CD8-positive, alpha-beta memory T cell (primary cell): ENCODE measurements around the gene MYL3. TPM values are rescaled to one million over a fixed set of nuclear protein-coding genes. Genes with fewer than 3 reads are reported as not detected.
A peak's percentile ranks its signal among the peaks of the same experiment; 100 is the strongest.

Source experiments
- CTCF ChIA-PET: fragments of 350-600 bp; sonication (Branson Sonifier 250); formaldehyde crosslinking; loops from one replicate; lab custom pipeline; 2021; ENCODE audit warnings: antibody characterized with exemption; lab: Charles Lee
- POLR2A ChIA-PET: fragments of 350-600 bp; sonication (Branson Sonifier 250); formaldehyde crosslinking; loops from one replicate; lab custom pipeline; 2021; ENCODE audit warnings: antibody characterized with exemption; lab: Charles Lee
- DNase-seq, 5 donors: peaks; one replicate each; pipeline versions ENCODE4 v3.0.0 to v3.0.0-alpha.2; 2020 to 2022; ENCODE audit warnings: mixed read lengths in 1 of 5
- H3K27ac ChIP-seq: one replicate; pipeline ENCODE4 v1.7.0; 2013; ENCODE audit warnings: low read depth, mild to moderate bottlenecking, low read length, moderate library complexity
- H3K27me3 ChIP-seq: 2 replicates; pipeline ENCODE4 v1.7.0; 2013; ENCODE audit warnings: low read length, mild to moderate bottlenecking; ENCODE audit not compliant: insufficient read depth, poor library complexity, severe bottlenecking
- H3K36me3 ChIP-seq: 2 replicates; pipeline ENCODE4 v1.7.0; 2013; ENCODE audit warnings: mild to moderate bottlenecking, low read length, moderate library complexity; ENCODE audit not compliant: insufficient read depth
- H3K4me1 ChIP-seq: 2 replicates; pipeline ENCODE4 v1.7.0; 2013; ENCODE audit warnings: mild to moderate bottlenecking, low read length, moderate library complexity; ENCODE audit not compliant: insufficient read depth
- H3K4me3 ChIP-seq: 2 replicates; pipeline ENCODE4 v1.7.0; 2013; ENCODE audit warnings: mild to moderate bottlenecking, low read length
- H3K9me3 ChIP-seq: 2 replicates; pipeline ENCODE4 v1.7.0; 2013; ENCODE audit warnings: mild to moderate bottlenecking, low read length
- H3K27ac Mint-ChIP-seq, 8 donors: one replicate each; pipeline ENCODE4 v1.8.0; 2020 to 2021; ENCODE audit warnings: mixed read lengths in 8 of 8, mild to moderate bottlenecking in 6 of 8, inconsistent platforms in 3 of 8, moderate library complexity in 3 of 8
- H3K27me3 Mint-ChIP-seq, 2 donors: one replicate each; pipeline ENCODE4 v1.8.0; 2020 to 2021; ENCODE audit warnings: mixed read lengths in 2 of 2, mild to moderate bottlenecking in 1 of 2, moderate library complexity in 1 of 2
- H3K36me3 Mint-ChIP-seq, 3 donors: one replicate each; pipeline ENCODE4 v1.8.0; 2020 to 2021; ENCODE audit warnings: mixed read lengths in 3 of 3, inconsistent platforms in 1 of 3, mild to moderate bottlenecking in 1 of 3
- H3K4me1 Mint-ChIP-seq, 3 donors: one replicate each; pipeline ENCODE4 v1.8.0; 2020 to 2021; ENCODE audit warnings: mixed read lengths in 3 of 3, inconsistent platforms in 1 of 3, mild to moderate bottlenecking in 1 of 3
- H3K4me3 Mint-ChIP-seq, 7 donors: one replicate each; pipeline ENCODE4 v1.8.0; 2020 to 2021; ENCODE audit warnings: mixed read lengths in 7 of 7, mild to moderate bottlenecking in 6 of 7, moderate library complexity in 4 of 7, inconsistent platforms in 2 of 7
- H3K9me3 Mint-ChIP-seq, 5 donors: one replicate each; pipeline ENCODE4 v1.8.0; 2020 to 2022; ENCODE audit warnings: mixed read lengths in 5 of 5, mild to moderate bottlenecking in 3 of 5, moderate library complexity in 2 of 5, inconsistent platforms in 1 of 5
- polyA plus RNA-seq: library from polyadenylated mRNA; unstranded; fragments of 300-500 nt; fragmentation: Illumina TruSeq; gene quantifications from one replicate; pipeline ENCODE4 v1.2.3, GENCODE V29; 2021
- total RNA-seq, 2 experiments: library from RNA; stranded (reverse); gene quantifications; one replicate each; pipeline ENCODE4 v1.2.3, GENCODE V29; 2021

The MYL3 gene
- total and polyA plus RNA-seq, 3 experiments from 2014 or later = not detected

- POLR2A ChIA-PET = no interaction called here
- DNase-seq = no peak
- H3K4me3 Mint-ChIP-seq = no peak overlapping the region
Measured at GRCh38 chr3:46870651-46871050, 7.4 kb upstream of the MYL3 start.

GRCh38 chr3:46869440-46869839 lies 6.2 kb upstream of the MYL3 start:
- Histone ChIP-seq H3K36me3 (no peaks in the 10 kb centered on the region), H3K4me1 (no peaks in the 10 kb centered on the region), H3K4me3 (no peak overlapping the region), H3K27ac (no peak overlapping the region), H3K9me3 (no peaks in the 10 kb centered on the region), H3K27me3 (no peaks in the 10 kb centered on the region)
- POLR2A ChIA-PET = no interaction called here
- Mint-ChIP-seq H3K4me3 (no peak overlapping the region), H3K9me3 (no peaks in the 10 kb centered on the region), H3K27ac (no peak overlapping the region), H3K4me1 (peaks cover 0 to 2% (median 0%) of the 10 kb centered on the region in 3 donors), H3K36me3 (no peaks in the 10 kb centered on the region), H3K27me3 (peaks cover 5 to 32% of the 10 kb centered on the region in 2 donors)
- CTCF ChIA-PET = interaction anchor here (1.5 kb wide), 1 partner anchor 40 kb away, joined by 4 read pairs; no protein-coding TSS in a partner anchor
- DNase-seq = no peak

More at GRCh38 chr3:46870651-46871050, 7.4 kb upstream of the MYL3 start:
- Histone ChIP-seq H3K36me3 (no peaks in the 10 kb centered on the region), H3K4me3 (no peak overlapping the region), H3K27ac (no peak overlapping the region), H3K9me3 (no peaks in the 10 kb centered on the region), H3K4me1 (no peaks in the 10 kb centered on the region), H3K27me3 (no peaks in the 10 kb centered on the region)
- H3K27me3 Mint-ChIP-seq = peaks cover 5 to 34% of the 10 kb centered on the region in 2 donors
- no peaks in the 10 kb centered on the region for H3K36me3 Mint-ChIP-seq
- CTCF ChIA-PET = interaction anchor here (1.8 kb wide), 1 partner anchor 8 kb away, joined by 5 read pairs; the partner anchor contains the start of gene MYL3
- no peaks in the 10 kb centered on the region for H3K9me3 Mint-ChIP-seq
- H3K4me1 Mint-ChIP-seq = peaks cover 0 to 2% (median 0%) of the 10 kb centered on the region in 3 donors
- no peak overlapping the region for H3K27ac Mint-ChIP-seq

GRCh38 chr3:46868948-46869347 lies 5.7 kb upstream of the MYL3 start:
- H3K4me1 Mint-ChIP-seq = peaks cover 0 to 2% (median 0%) of the 10 kb centered on the region in 3 donors
- H3K27ac ChIP-seq = no peak overlapping the region
- no peaks in the 10 kb centered on the region for H3K27me3 ChIP-seq
- no peaks in the 10 kb centered on the region for H3K4me1 ChIP-seq
- no peaks in the 10 kb centered on the region for H3K9me3 ChIP-seq
- no peak overlapping the region for H3K4me3 Mint-ChIP-seq
- H3K27ac Mint-ChIP-seq = no peak overlapping the region
- no peak overlapping the region for H3K4me3 ChIP-seq
- H3K27me3 Mint-ChIP-seq = peaks cover 5 to 27% of the 10 kb centered on the region in 2 donors
- no peaks in the 10 kb centered on the region for H3K9me3 Mint-ChIP-seq
- CTCF ChIA-PET = interaction anchor here (1.5 kb wide), 1 partner anchor 41 kb away, joined by 4 read pairs; no protein-coding TSS in a partner anchor
- no peak for DNase-seq
- POLR2A ChIA-PET = no interaction called here
- H3K36me3 Mint-ChIP-seq = no peaks in the 10 kb centered on the region
- no peaks in the 10 kb centered on the region for H3K36me3 ChIP-seq

- H3K27me3 Mint-ChIP-seq = peaks cover 2 to 27% of the 10 kb centered on the region in 2 donors
- H3K9me3 ChIP-seq = no peaks in the 10 kb centered on the region
- H3K27me3 ChIP-seq = no peaks in the 10 kb centered on the region
- H3K4me3 ChIP-seq = no peak overlapping the region
- H3K27ac Mint-ChIP-seq = no peak overlapping the region
- peaks cover 0 to 2% (median 0%) of the 10 kb centered on the region in 3 donors for H3K4me1 Mint-ChIP-seq
- H3K4me3 Mint-ChIP-seq = no peak overlapping the region
- H3K9me3 Mint-ChIP-seq = no peaks in the 10 kb centered on the region
- no peak for DNase-seq
- CTCF ChIA-PET = interaction anchor here (1.5 to 2.8 kb wide), 2 partner anchors 27 to 41 kb away, joined by 4 to 18 read pairs; no protein-coding TSS in a partner anchor
- H3K36me3 Mint-ChIP-seq = no peaks in the 10 kb centered on the region
- POLR2A ChIA-PET = no interaction called here
- H3K36me3 ChIP-seq = no peaks in the 10 kb centered on the region
- H3K27ac ChIP-seq = no peak overlapping the region
- no peaks in the 10 kb centered on the region for H3K4me1 ChIP-seq
Measured at GRCh38 chr3:46868287-46868686, 5.0 kb upstream of the MYL3 start.

GRCh38 chr3:46867550-46867898 lies 4.3 kb upstream of the MYL3 start:
- no peak for DNase-seq
- Histone ChIP-seq H3K36me3 (no peaks in the 10 kb centered on the region), H3K27ac (no peak overlapping the region), H3K27me3 (no peaks in the 10 kb centered on the region), H3K4me1 (no peaks in the 10 kb centered on the region), H3K4me3 (no peak overlapping the region), H3K9me3 (no peaks in the 10 kb centered on the region)
- H3K4me3 Mint-ChIP-seq = no peak overlapping the region
- POLR2A ChIA-PET = no interaction called here
- CTCF ChIA-PET = interaction anchor here (0.7 to 2.8 kb wide), 11 partner anchors 9 to 457 kb away, joined by 3 to 18 read pairs (median 4); no protein-coding TSS in a partner anchor
- H3K36me3 Mint-ChIP-seq = no peaks in the 10 kb centered on the region
- peaks cover 2 to 22% of the 10 kb centered on the region in 2 donors for H3K27me3 Mint-ChIP-seq
- peaks cover 0 to 2% (median 0%) of the 10 kb centered on the region in 3 donors for H3K4me1 Mint-ChIP-seq
- H3K27ac Mint-ChIP-seq = no peak overlapping the region
- no peaks in the 10 kb centered on the region for H3K9me3 Mint-ChIP-seq

- Mint-ChIP-seq H3K36me3 (no peaks in the 10 kb centered on the region), H3K9me3 (no peaks in the 10 kb centered on the region), H3K4me3 (no peak overlapping the region), H3K27me3 (peaks cover 2 to 22% of the 10 kb centered on the region in 2 donors), H3K27ac (peak overlapping the region in 3 of 8 donors; percentile 28 to 91 (median 49)), H3K4me1 (peaks cover 0 to 2% (median 0%) of the 10 kb centered on the region in 3 donors)
- no peaks in the 10 kb centered on the region for H3K4me1 ChIP-seq
- no peaks in the 10 kb centered on the region for H3K36me3 ChIP-seq
- ChIA-PET CTCF (interaction anchor here (0.7 to 2.8 kb wide), 14 partner anchors 9 to 473 kb away, joined by 3 to 18 read pairs (median 4); no protein-coding TSS in a partner anchor), POLR2A (no interaction called here)
- no peaks in the 10 kb centered on the region for H3K9me3 ChIP-seq
- H3K27me3 ChIP-seq = no peaks in the 10 kb centered on the region
- H3K4me3 ChIP-seq = no peak overlapping the region
- DNase-seq = peak; percentile 60 to 85 (median 73)
- no peak overlapping the region for H3K27ac ChIP-seq
Measured at GRCh38 chr3:46866720-46867549, 3.7 kb upstream of the MYL3 start.

- POLR2A ChIA-PET = interaction anchor here (0.6 kb wide), 1 partner anchor 47 kb away, joined by 4 read pairs; no protein-coding TSS in a partner anchor
- no peak for DNase-seq
- H3K36me3 ChIP-seq = no peaks in the 10 kb centered on the region
- H3K4me3 ChIP-seq = no peak overlapping the region
- Mint-ChIP-seq H3K27me3 (peaks cover 2 to 22% of the 10 kb centered on the region in 2 donors), H3K36me3 (no peaks in the 10 kb centered on the region), H3K9me3 (no peaks in the 10 kb centered on the region), H3K4me3 (no peak overlapping the region), H3K27ac (no peak overlapping the region), H3K4me1 (peaks cover 0 to 2% (median 0%) of the 10 kb centered on the region in 3 donors)
- no peaks in the 10 kb centered on the region for H3K9me3 ChIP-seq
- H3K27me3 ChIP-seq = no peaks in the 10 kb centered on the region
- CTCF ChIA-PET = interaction anchor here (0.9 to 2.8 kb wide), 9 partner anchors 17 to 474 kb away, joined by 3 to 18 read pairs (median 7); no protein-coding TSS in a partner anchor
- no peak overlapping the region for H3K27ac ChIP-seq
- no peaks in the 10 kb centered on the region for H3K4me1 ChIP-seq
Measured at GRCh38 chr3:46866032-46866595, 2.9 kb upstream of the MYL3 start.
